IPS-20b (cell line): ENCODE results near the gene ADGRF5.

Source experiments
- H3K27ac ChIP-seq: one replicate; pipeline ENCODE4 v1.5.1; 2013; ENCODE audit warnings: low read length
- H3K27me3 ChIP-seq: 2 replicates; pipeline ENCODE4 v1.6.1; 2013; ENCODE audit warnings: mild to moderate bottlenecking, low read length, inconsistent platforms; ENCODE audit not compliant: insufficient read depth
- H3K36me3 ChIP-seq: 2 replicates; pipeline ENCODE4 v1.6.1; 2013; ENCODE audit warnings: low read depth, mild to moderate bottlenecking, inconsistent platforms, low read length, moderate library complexity; ENCODE audit not compliant: insufficient read depth
- H3K4me1 ChIP-seq: 2 replicates; pipeline ENCODE4 v1.6.1; 2013; ENCODE audit warnings: mild to moderate bottlenecking, control low read depth, inconsistent platforms, low read length, moderate library complexity; ENCODE audit not compliant: insufficient read depth
- H3K4me3 ChIP-seq: 2 replicates; pipeline ENCODE4 v1.5.1; 2013; ENCODE audit warnings: mild to moderate bottlenecking, low read length, inconsistent platforms
- H3K9ac ChIP-seq: 2 replicates; pipeline ENCODE4 v1.6.1; 2013; ENCODE audit warnings: low read depth, mild to moderate bottlenecking, inconsistent platforms, low read length, moderate library complexity
- H3K9me3 ChIP-seq: 2 replicates; pipeline ENCODE4 v1.6.1; 2013; ENCODE audit warnings: mild to moderate bottlenecking, low read depth, low read length, inconsistent platforms; ENCODE audit not compliant: insufficient read depth

The ADGRF5 gene

GRCh38 chr6:46808806-46809205 is 112.9 kb downstream of the ADGRF5 start:
- no peaks in the 10 kb centered on the region for H3K36me3 ChIP-seq
- H3K4me3 ChIP-seq = no peak overlapping the region
- H3K27me3 ChIP-seq = no peaks in the 10 kb centered on the region
- H3K9ac ChIP-seq = no peak overlapping the region
- no peak overlapping the region for H3K27ac ChIP-seq
- no peaks in the 10 kb centered on the region for H3K9me3 ChIP-seq
- H3K4me1 ChIP-seq = no peaks in the 10 kb centered on the region
